GM12864 (cell line): ENCODE measurements around the gene MS4A10.
A peak's percentile ranks its signal among the peaks of the same experiment; 100 is the strongest.

Source experiments
- DNase-seq: peaks from one replicate; pipeline ENCODE4 v3.0.0-alpha.2; 2011; ENCODE audit warnings: low read depth
- H3K4me3 ChIP-seq: 2 replicates; pipeline ENCODE4 v1.5.1; 2011; ENCODE audit warnings: mild to moderate bottlenecking, low read depth, low read length, control low read depth
- TF ChIP-seq, protein P1 (sequence below): IDR thresholded peaks from 2 replicates; pipeline ENCODE4 v1.5.1; 2011; ENCODE audit warnings: low read depth, mild to moderate bottlenecking, moderate library complexity, low read length, control low read depth, inconsistent platforms; ENCODE audit errors: missing control alignments

MS4A10 gene

DNA sequence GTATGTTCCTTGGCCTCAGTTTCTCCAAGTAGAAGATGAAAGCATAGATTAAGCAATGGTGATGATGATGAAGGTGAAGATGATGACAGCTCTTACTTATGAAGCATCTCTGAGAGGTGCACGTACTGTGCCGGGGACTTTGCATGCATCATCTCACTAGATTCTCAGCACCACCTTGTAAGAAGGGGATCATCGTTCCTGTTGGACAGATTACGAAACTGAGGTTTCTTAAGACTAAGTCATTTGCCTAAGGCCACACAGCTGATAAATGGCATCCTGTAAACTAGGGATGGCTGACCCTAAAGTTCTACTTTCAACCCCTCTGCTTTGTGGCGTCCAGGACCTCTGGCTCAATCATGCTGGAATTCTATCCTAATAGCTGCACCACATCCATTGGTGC is 19.8 kb upstream of the MS4A10 start:
- DNase-seq, result no peak
- no peak overlapping the region for H3K4me3 ChIP-seq
- TF ChIP-seq, protein P1, sequence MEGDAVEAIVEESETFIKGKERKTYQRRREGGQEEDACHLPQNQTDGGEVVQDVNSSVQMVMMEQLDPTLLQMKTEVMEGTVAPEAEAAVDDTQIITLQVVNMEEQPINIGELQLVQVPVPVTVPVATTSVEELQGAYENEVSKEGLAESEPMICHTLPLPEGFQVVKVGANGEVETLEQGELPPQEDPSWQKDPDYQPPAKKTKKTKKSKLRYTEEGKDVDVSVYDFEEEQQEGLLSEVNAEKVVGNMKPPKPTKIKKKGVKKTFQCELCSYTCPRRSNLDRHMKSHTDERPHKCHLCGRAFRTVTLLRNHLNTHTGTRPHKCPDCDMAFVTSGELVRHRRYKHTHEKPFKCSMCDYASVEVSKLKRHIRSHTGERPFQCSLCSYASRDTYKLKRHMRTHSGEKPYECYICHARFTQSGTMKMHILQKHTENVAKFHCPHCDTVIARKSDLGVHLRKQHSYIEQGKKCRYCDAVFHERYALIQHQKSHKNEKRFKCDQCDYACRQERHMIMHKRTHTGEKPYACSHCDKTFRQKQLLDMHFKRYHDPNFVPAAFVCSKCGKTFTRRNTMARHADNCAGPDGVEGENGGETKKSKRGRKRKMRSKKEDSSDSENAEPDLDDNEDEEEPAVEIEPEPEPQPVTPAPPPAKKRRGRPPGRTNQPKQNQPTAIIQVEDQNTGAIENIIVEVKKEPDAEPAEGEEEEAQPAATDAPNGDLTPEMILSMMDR, result no peak

DNA sequence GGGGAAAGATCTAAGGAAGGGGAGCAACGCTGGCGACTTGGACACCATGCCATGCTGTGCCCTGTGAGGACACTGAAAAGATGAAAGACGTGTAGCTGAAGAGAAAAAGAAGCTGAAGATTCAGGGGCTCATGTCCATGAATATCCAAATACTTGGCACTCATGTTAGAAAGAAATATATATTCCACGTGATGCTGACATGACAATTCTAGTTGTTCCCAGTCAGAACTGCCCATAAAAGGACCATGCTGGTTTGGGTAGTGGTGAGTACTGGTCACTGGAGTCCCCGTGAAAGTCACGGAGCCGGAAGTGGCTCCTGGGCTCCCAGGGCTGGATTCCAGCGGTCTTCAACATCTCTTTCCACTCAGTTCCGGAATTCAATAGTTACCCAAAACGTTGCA is 18.6 kb upstream of the MS4A10 start:
- DNase-seq, result no peak
- H3K4me3 ChIP-seq, result no peak overlapping the region
- TF ChIP-seq, protein P1, result no peak

DNA sequence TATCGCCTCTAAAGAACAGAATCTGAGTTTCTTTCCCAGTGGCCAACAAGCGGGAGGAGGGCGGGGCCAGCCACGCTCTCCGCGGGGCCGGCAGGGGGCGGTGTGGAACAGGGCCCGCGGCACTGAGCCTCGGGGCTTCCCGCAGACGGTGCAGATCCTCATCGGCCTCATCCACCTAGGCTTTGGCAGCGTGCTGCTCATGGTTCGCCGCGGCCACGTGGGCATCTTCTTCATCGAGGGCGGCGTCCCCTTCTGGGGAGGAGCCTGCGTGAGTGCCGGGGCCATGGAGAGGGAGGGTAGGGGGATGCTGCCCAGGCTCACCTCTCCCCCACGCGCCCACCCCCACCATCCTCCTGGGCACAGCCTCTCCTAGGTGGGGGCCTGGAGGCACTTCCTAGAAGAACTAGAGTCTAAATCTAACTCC is 17.7 kb upstream of the MS4A10 start:
- DNase-seq, result no peak
- H3K4me3 ChIP-seq, result no peak overlapping the region
- TF ChIP-seq, protein P1, result peak; percentile 9

DNA sequence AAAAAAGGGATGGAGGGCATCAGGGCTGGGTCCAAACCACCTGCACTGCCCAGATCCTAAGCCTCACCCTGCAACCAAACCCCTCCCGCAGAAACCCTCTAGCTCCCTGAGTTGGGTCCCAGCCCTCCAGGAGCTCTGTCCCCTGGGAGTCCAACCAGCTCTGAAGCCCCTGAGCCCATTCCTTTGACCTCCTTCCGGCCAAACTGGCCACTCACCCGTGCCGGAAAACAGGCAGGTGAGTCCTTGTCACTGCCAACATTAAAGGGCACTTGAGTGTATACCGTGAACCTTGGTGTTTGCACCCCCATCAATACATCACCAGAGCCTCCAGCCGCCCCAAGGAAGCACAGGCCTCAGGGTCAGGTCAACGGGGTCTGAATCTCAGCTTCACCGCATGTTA is 16.9 kb upstream of the MS4A10 start:
- TF ChIP-seq, protein P1, result no peak
- DNase-seq, result no peak
- H3K4me3 ChIP-seq, result no peak overlapping the region

DNA sequence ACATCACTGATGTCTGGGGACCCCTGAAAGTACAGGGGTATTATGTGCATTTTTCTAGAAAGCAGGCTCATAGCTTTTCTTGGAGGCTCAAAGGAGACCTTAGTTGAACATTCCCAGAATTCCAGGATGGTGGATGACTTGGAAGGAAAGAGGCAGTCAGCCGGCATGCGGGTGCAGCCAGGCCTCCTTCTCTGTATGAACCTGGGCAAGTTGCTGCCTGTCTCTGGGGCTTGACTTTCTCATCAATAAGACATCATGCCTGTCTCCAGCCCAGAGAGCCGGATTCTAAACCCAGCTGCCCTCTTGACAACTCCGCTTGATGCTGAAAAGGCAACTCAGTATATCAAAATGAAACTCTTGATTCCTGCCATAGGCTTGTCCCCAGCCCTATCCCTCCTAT is 15.9 kb upstream of the MS4A10 start:
- TF ChIP-seq, protein P1, result no peak
- H3K4me3 ChIP-seq, result no peak overlapping the region
- no peak for DNase-seq

DNA sequence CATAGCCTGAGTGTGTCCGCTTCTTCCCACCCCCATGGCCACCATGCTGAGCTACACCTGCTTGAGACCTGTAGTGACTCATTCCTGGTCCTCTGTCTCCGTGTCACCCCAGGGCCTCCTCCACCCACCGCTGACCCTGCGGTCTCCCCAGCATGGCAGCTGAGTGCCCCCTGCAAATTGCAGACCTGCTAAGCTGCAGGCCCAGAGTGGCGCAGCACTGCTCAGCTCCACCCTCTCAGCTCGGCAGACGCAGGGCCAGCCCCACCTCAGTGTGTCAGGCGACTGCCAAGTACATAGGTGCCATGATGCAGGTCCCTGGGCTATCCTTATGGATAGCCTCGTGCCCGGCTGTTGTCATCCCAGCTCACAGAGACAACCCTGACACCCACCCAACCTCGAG is 15.3 kb upstream of the MS4A10 start:
- TF ChIP-seq, protein P1, result no peak
- no peak for DNase-seq
- H3K4me3 ChIP-seq, result no peak overlapping the region

DNA sequence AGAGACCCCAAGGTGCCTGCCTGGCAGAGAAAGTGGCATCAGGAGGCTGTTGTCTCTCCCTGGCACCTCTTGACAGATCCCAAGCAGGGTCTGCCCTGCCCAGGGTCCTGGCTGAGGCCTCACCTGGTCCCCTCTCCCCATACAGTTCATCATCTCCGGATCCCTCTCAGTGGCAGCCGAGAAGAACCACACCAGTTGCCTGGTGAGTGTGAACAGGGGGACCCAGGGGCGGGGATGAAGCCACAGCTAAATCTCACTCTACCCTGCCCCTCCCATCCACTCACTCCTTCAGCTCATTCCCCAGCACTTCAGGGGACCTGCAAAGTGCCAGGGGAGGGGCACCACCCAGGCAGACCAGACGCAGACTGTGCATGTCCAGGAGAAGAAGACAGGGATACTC is 14.0 kb upstream of the MS4A10 start:
- TF ChIP-seq, protein P1, result no peak
- H3K4me3 ChIP-seq, result no peak overlapping the region
- DNase-seq, result no peak
